ENCODE data around the gene CAPS2. TPM values are rescaled to one million over a fixed set of nuclear protein-coding genes. Genes with fewer than 3 reads are reported as not detected.

Gene CAPS2
- polyA plus RNA-seq, 1 donor from 2014 or later = 2.1 TPM

DNA sequence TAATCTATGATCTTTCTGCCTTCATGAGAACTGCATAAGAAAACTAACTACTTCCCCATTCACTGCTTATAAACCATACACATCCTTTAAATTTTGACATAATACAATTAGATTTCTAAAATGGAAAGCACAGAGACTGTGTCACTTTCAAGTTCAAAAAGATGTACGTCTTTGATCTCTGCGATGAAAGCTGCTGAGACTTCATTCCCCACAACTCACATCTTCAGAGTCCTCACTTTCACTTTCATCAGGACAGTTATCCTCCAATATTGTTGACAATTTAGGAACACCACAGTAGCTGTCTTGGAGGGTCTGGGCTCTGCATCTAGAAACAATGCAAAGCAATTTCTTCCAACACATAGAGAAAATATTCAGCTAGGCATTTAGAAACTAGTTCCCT lies 72.6 kb downstream of the CAPS2 start:
- H3K4me2 ChIP-seq (ENCODE audit: low read length) = no peak overlapping the region
- no peak overlapping the region for H3K27ac ChIP-seq (ENCODE audit: low read length)
- no peak for TF ChIP-seq TAF1 (IDR thresholded peaks at IDR 0.05; ENCODE audit: low read depth)
- no peak overlapping the region for H3K9ac ChIP-seq (ENCODE audit: low read length)
- no peaks in the 10 kb centered on the region for H3K36me3 ChIP-seq (ENCODE audit: insufficient read depth, low read length)
- no peaks in the 10 kb centered on the region for H3K79me2 ChIP-seq (replicated peaks; ENCODE audit: insufficient read depth, low read length)
- H3K9me2 ChIP-seq (ENCODE audit: insufficient read depth, low read length) = no peaks in the 10 kb centered on the region
- H3F3A ChIP-seq (ENCODE audit: insufficient read depth, low read length, poor library complexity, severe bottlenecking) = no peaks in the 10 kb centered on the region
- no peaks in the 10 kb centered on the region for H4K20me1 ChIP-seq (ENCODE audit: insufficient read depth)
- H3K27me3 ChIP-seq (ENCODE audit: insufficient read depth, low read depth, low read length) = no peaks in the 10 kb centered on the region
- no peaks in the 10 kb centered on the region for H3K9me3 ChIP-seq (ENCODE audit: low read length)
- no peak overlapping the region for H2AFZ ChIP-seq (ENCODE audit: low read depth, low read length)
- H3K4me3 ChIP-seq (ENCODE audit: low read length) = no peak overlapping the region

DNA sequence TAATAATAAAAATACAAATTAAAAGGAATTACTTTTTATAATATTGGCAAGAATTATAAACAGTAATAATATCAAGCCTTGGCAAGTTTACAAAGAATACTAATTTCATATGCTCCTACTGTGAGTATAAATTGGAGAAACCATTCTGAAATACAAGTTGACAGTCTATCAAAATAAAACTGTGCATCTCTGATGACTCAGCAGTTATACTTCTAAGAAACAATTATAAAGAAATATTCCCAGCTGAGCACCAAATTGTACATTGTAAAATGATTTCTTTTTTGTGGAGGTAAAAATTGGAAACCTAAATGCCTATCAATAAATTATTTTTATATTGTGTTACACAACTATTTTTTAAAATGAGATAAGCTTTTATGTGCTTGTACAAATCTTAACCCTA lies 85.0 kb downstream of the CAPS2 start:
- H3K9me3 ChIP-seq (ENCODE audit: low read length) = no peaks in the 10 kb centered on the region
- H3K9me2 ChIP-seq (ENCODE audit: insufficient read depth, low read length) = no peaks in the 10 kb centered on the region
- H3K4me3 ChIP-seq (ENCODE audit: low read length) = no peak overlapping the region
- H3F3A ChIP-seq (ENCODE audit: insufficient read depth, low read length, poor library complexity, severe bottlenecking) = no peaks in the 10 kb centered on the region
- TF ChIP-seq POLR2AphosphoS5 (IDR thresholded peaks at IDR 0.05) = no peak
- TF ChIP-seq EP300 (conservative IDR thresholded peaks at IDR 0.05; ENCODE audit: poor library complexity, severe bottlenecking) = no peak
- TF ChIP-seq TAF1 (IDR thresholded peaks at IDR 0.05; ENCODE audit: low read depth) = no peak
- H3K79me2 ChIP-seq (replicated peaks; ENCODE audit: insufficient read depth, low read length) = no peaks in the 10 kb centered on the region
- H3K4me2 ChIP-seq (ENCODE audit: low read length) = no peak overlapping the region
- no peak overlapping the region for H3K9ac ChIP-seq (ENCODE audit: low read length)
- H3K36me3 ChIP-seq (ENCODE audit: insufficient read depth, low read length) = no peaks in the 10 kb centered on the region
- no peaks in the 10 kb centered on the region for H3K27me3 ChIP-seq (ENCODE audit: insufficient read depth, low read depth, low read length)
- H3K27ac ChIP-seq (ENCODE audit: low read length) = no peak overlapping the region
- H4K20me1 ChIP-seq (ENCODE audit: insufficient read depth) = no peaks in the 10 kb centered on the region
- no peak overlapping the region for H2AFZ ChIP-seq (ENCODE audit: low read depth, low read length)

DNA sequence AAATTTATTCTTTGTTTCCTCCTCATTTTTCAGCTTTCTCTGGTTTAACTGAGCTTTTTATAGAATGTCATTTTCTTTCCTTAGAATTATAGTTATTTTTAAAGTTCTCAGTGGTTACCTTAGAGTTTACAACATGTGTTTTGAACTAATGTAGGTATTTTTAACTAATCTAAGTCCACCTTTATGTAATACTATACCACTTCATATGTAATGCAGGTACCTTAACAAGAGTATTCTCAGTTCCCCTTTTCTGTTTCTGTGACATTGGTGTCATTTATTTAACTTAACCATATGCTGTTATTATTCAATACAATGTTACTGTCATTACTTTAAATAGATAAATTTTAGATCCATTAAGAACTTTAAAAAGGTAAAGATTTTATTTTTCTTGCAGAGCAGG lies 90.1 kb downstream of the CAPS2 start:
- no peak overlapping the region for H3K9ac ChIP-seq (ENCODE audit: low read length)
- TF ChIP-seq MXI1 (conservative IDR thresholded peaks at IDR 0.05; ENCODE audit: poor library complexity, severe bottlenecking) = no peak
- H3K4me3 ChIP-seq (ENCODE audit: low read length) = no peak overlapping the region
- H4K20me1 ChIP-seq (ENCODE audit: insufficient read depth) = no peaks in the 10 kb centered on the region
- H3K27ac ChIP-seq (ENCODE audit: low read length) = no peak overlapping the region
- H3K9me2 ChIP-seq (ENCODE audit: insufficient read depth, low read length) = no peaks in the 10 kb centered on the region
- no peaks in the 10 kb centered on the region for H3K27me3 ChIP-seq (ENCODE audit: insufficient read depth, low read depth, low read length)
- no peak overlapping the region for H3K4me2 ChIP-seq (ENCODE audit: low read length)
- H3K9me3 ChIP-seq (ENCODE audit: low read length) = no peaks in the 10 kb centered on the region
- no peak overlapping the region for H2AFZ ChIP-seq (ENCODE audit: low read depth, low read length)
- H3F3A ChIP-seq (ENCODE audit: insufficient read depth, low read length, poor library complexity, severe bottlenecking) = no peaks in the 10 kb centered on the region
- no peaks in the 10 kb centered on the region for H3K79me2 ChIP-seq (replicated peaks; ENCODE audit: insufficient read depth, low read length)
- no peaks in the 10 kb centered on the region for H3K36me3 ChIP-seq (ENCODE audit: insufficient read depth, low read length)

DNA sequence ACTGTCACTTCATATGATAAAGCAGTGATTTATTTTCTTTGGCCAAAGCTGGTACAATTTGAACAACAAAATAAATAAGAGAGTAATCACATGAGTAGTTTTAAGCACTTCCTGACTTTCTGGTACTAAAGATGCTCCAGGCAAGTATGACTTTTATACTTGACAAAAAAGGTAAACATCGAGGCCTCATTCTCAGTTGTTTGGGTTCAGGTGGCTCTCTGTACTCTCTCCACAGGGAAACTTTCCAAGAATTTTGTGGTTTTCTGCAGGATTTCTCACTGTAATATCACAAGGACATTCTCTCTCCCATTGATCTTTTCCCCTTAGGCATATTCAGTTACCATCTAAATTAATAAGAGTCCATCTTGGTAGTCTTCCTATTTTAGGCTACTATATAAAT lies 93.9 kb downstream of the CAPS2 start:
- TF ChIP-seq, protein P1, sequence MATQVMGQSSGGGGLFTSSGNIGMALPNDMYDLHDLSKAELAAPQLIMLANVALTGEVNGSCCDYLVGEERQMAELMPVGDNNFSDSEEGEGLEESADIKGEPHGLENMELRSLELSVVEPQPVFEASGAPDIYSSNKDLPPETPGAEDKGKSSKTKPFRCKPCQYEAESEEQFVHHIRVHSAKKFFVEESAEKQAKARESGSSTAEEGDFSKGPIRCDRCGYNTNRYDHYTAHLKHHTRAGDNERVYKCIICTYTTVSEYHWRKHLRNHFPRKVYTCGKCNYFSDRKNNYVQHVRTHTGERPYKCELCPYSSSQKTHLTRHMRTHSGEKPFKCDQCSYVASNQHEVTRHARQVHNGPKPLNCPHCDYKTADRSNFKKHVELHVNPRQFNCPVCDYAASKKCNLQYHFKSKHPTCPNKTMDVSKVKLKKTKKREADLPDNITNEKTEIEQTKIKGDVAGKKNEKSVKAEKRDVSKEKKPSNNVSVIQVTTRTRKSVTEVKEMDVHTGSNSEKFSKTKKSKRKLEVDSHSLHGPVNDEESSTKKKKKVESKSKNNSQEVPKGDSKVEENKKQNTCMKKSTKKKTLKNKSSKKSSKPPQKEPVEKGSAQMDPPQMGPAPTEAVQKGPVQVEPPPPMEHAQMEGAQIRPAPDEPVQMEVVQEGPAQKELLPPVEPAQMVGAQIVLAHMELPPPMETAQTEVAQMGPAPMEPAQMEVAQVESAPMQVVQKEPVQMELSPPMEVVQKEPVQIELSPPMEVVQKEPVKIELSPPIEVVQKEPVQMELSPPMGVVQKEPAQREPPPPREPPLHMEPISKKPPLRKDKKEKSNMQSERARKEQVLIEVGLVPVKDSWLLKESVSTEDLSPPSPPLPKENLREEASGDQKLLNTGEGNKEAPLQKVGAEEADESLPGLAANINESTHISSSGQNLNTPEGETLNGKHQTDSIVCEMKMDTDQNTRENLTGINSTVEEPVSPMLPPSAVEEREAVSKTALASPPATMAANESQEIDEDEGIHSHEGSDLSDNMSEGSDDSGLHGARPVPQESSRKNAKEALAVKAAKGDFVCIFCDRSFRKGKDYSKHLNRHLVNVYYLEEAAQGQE (IDR thresholded peaks at IDR 0.05; ENCODE audit: borderline replicate concordance) = no peak
- no peak for TF ChIP-seq TAF1 (IDR thresholded peaks at IDR 0.05; ENCODE audit: low read depth)
- TF ChIP-seq MXI1 (conservative IDR thresholded peaks at IDR 0.05; ENCODE audit: poor library complexity, severe bottlenecking) = no peak
- TF ChIP-seq SMC3 (conservative IDR thresholded peaks at IDR 0.05; ENCODE audit: poor library complexity) = no peak
- TF ChIP-seq EP300 (conservative IDR thresholded peaks at IDR 0.05; ENCODE audit: poor library complexity, severe bottlenecking) = no peak
- TF ChIP-seq EZH2 (IDR thresholded peaks at IDR 0.05; ENCODE audit: borderline replicate concordance, insufficient read depth, low read length, poor library complexity, severe bottlenecking) = no peak
- TF ChIP-seq, protein P2, sequence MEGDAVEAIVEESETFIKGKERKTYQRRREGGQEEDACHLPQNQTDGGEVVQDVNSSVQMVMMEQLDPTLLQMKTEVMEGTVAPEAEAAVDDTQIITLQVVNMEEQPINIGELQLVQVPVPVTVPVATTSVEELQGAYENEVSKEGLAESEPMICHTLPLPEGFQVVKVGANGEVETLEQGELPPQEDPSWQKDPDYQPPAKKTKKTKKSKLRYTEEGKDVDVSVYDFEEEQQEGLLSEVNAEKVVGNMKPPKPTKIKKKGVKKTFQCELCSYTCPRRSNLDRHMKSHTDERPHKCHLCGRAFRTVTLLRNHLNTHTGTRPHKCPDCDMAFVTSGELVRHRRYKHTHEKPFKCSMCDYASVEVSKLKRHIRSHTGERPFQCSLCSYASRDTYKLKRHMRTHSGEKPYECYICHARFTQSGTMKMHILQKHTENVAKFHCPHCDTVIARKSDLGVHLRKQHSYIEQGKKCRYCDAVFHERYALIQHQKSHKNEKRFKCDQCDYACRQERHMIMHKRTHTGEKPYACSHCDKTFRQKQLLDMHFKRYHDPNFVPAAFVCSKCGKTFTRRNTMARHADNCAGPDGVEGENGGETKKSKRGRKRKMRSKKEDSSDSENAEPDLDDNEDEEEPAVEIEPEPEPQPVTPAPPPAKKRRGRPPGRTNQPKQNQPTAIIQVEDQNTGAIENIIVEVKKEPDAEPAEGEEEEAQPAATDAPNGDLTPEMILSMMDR (IDR thresholded peaks at IDR 0.05; ENCODE audit: poor library complexity, severe bottlenecking) = no peak
- TF ChIP-seq POLR2AphosphoS5 (IDR thresholded peaks at IDR 0.05) = no peak
- Histone ChIP-seq H4K20me1 (ENCODE audit: insufficient read depth) (no peaks in the 10 kb centered on the region), H3F3A (ENCODE audit: insufficient read depth, low read length, poor library complexity, severe bottlenecking) (no peaks in the 10 kb centered on the region)

More for the DNA sequence above, 93.9 kb downstream of the CAPS2 start:
- Histone ChIP-seq H3K27ac (ENCODE audit: low read length) (no peak overlapping the region), H3K9me2 (ENCODE audit: insufficient read depth, low read length) (no peaks in the 10 kb centered on the region), H3K27me3 (ENCODE audit: insufficient read depth, low read depth, low read length) (no peaks in the 10 kb centered on the region), H3K4me2 (ENCODE audit: low read length) (no peak overlapping the region), H3K9me3 (ENCODE audit: low read length) (no peaks in the 10 kb centered on the region), H3K9ac (ENCODE audit: low read length) (no peak overlapping the region), H3K79me2 (replicated peaks; ENCODE audit: insufficient read depth, low read length) (no peaks in the 10 kb centered on the region), H3K4me3 (ENCODE audit: low read length) (no peak overlapping the region), H3K36me3 (ENCODE audit: insufficient read depth, low read length) (no peaks in the 10 kb centered on the region), H2AFZ (ENCODE audit: low read depth, low read length) (no peak overlapping the region)

Data from neural cell (in vitro differentiated cells).